Right lobe of liver (tissue), 6 donors: ENCODE results near the gene OIT3. TPM values are rescaled to one million over a fixed set of nuclear protein-coding genes. Genes with fewer than 3 reads are reported as not detected.
A peak's percentile ranks its signal among the peaks of the same experiment; 100 is the strongest.

ENCODE experiments used
- ATAC-seq, 4 donors: fragments of 200-7000 bp; cut with Tn5 transposase; one replicate each; pipeline ENCODE4 v1.9.1; 2020; ENCODE audit warnings: mild to moderate bottlenecking in 4 of 4, moderate library complexity in 4 of 4
- DNase-seq, 3 donors: peaks; one replicate each; pipeline ENCODE4 v3.0.0-alpha.2; 2020
- H3K27ac ChIP-seq, 3 donors: fragments of 200-600 bp; one replicate each; pipeline ENCODE4 v1.8.0; 2022
- H3K27me3 ChIP-seq, 2 donors: fragments of 200-600 bp; one replicate each; pipeline ENCODE4 v1.8.0; 2022
- H3K36me3 ChIP-seq, 4 donors: fragments of 200-600 bp; sonication (generic) in 1 of 4; one replicate each; pipeline versions ENCODE4 v1.5.1 to v1.8.0; 2017 to 2022; ENCODE audit warnings: control low read depth in 1 of 4
- H3K4me1 ChIP-seq, 4 donors: fragments of 200-600 bp; sonication (generic) in 1 of 4; one replicate each; pipeline versions ENCODE4 v1.5.1 to v1.8.0; 2017 to 2022; ENCODE audit warnings: control low read depth in 1 of 4
- H3K4me3 ChIP-seq, 3 donors: fragments of 200-600 bp; one replicate each; pipeline ENCODE4 v1.8.0; 2022
- H3K9me3 ChIP-seq, 4 donors: fragments of 200-600 bp; sonication (generic) in 1 of 4; one replicate each; pipeline versions ENCODE4 v1.5.1 to v1.8.0; 2017 to 2022; ENCODE audit warnings: control low read depth in 1 of 4
- POLR2A ChIP-seq: fragments of 450-650 bp; IDR thresholded peaks from one replicate; pipeline ENCODE4 v1.6.1; 2017; ENCODE audit warnings: antibody characterized with exemption, mild to moderate bottlenecking
- WGBS: methylation state at CpG from one replicate; pipeline ENCODE4 v1.1.6; 2018; ENCODE audit warnings: low coverage, low lambda C conversion rate; ENCODE audit not compliant: insufficient coverage; ENCODE audit errors: missing lambda C conversion rate; 5-methylcytosine and 5-hydroxymethylcytosine counted together
- intact Hi-C, 2 donors: fragments of 100-400 bp; cut with DNase I; formaldehyde crosslinking; loops; one replicate each; pipeline versions ENCODE4 v1.11.2 to v1.14.1; 2022
- total RNA-seq, 6 experiments: library from RNA; depleted of rRNA in 2 of 6; stranded (reverse); fragments of >200 nt in 2 of 6; fragmentation: NEBNext Ultra II Directional in 3 of 6; extraction: Animal tissue kit (Norgen Biotek cat#: 25700) in 3 of 6; gene quantifications; one replicate each; pipeline versions ENCODE4 v1.1.0 to v1.2.4, GENCODE V29; 2016 to 2023
- TF ChIP-seq, protein P1 (sequence below), 4 donors: fragments of 200-600 bp in 3 of 4; fragments of 450-650 bp in 1 of 4; IDR thresholded peaks; one replicate each; pipeline versions ENCODE4 v1.5.1 to v1.8.0; 2016 to 2022; ENCODE audit warnings: antibody characterized with exemption in 4 of 4, mild to moderate bottlenecking in 2 of 4
- donor health status: DM: no; HTN: yes; CAD: no.
- donor health status: DM: no; HTN: no; CAD: no.
- donor health status: DM: no; HTN: no; CAD: no.
- donor health status: DM: no; HTN: yes; CAD: no.
- donor health status: DM: no; HTN: yes; CAD: no.

Gene OIT3
- total RNA-seq, 6 experiments from 2014 or later = 24.4 to 78.2 (median 48.7) TPM

GRCh38 chr10:72946963-72947362 is 53.4 kb downstream of the OIT3 start:
- H3K4me1 ChIP-seq = peaks cover 0 to 12% (median 3%) of the 10 kb centered on the region in 4 donors
- H3K9me3 ChIP-seq = no peaks in the 10 kb centered on the region
- H3K27ac ChIP-seq = no peak overlapping the region
- no peaks in the 10 kb centered on the region for H3K27me3 ChIP-seq
- TF ChIP-seq, protein P1, sequence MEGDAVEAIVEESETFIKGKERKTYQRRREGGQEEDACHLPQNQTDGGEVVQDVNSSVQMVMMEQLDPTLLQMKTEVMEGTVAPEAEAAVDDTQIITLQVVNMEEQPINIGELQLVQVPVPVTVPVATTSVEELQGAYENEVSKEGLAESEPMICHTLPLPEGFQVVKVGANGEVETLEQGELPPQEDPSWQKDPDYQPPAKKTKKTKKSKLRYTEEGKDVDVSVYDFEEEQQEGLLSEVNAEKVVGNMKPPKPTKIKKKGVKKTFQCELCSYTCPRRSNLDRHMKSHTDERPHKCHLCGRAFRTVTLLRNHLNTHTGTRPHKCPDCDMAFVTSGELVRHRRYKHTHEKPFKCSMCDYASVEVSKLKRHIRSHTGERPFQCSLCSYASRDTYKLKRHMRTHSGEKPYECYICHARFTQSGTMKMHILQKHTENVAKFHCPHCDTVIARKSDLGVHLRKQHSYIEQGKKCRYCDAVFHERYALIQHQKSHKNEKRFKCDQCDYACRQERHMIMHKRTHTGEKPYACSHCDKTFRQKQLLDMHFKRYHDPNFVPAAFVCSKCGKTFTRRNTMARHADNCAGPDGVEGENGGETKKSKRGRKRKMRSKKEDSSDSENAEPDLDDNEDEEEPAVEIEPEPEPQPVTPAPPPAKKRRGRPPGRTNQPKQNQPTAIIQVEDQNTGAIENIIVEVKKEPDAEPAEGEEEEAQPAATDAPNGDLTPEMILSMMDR (IDR thresholded peaks at IDR 0.05) = no peak
- no peak for TF ChIP-seq POLR2A
- WGBS = 89% methylated on average over 1 of the region's 1 CpG
- DNase-seq (no peak), ATAC-seq (no peak)
- intact Hi-C loops = no loop called here
- no peak overlapping the region for H3K4me3 ChIP-seq
- no peaks in the 10 kb centered on the region for H3K36me3 ChIP-seq

DNA sequence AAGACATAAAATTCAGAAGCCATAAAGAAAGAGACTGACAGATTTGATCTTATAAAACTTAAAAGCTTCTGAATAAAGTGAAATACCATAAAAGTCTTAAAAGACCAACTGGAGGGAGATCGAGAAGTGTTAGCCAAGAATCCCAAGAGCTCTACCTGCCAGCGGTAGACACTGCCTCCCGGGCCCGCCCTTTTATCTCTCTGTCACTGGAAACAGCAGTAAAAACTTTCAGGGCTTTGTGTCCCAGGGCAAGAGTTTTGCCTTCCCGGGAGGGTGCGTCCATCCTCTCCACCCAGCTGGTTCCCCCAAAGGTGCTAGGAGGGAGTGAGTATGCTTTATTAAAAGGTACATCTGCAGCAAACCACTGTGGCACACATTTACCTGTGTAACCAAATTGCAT is 55.2 kb downstream of the OIT3 start:
- H3K4me3 ChIP-seq = no peak overlapping the region
- WGBS = 78% methylated on average over 5 of the region's 6 CpGs
- ATAC-seq (no peak), DNase-seq (no peak)
- H3K4me1 ChIP-seq = peaks cover 0 to 16% (median 5%) of the 10 kb centered on the region in 4 donors
- intact Hi-C loops = no loop called here
- no peaks in the 10 kb centered on the region for H3K27me3 ChIP-seq
- H3K27ac ChIP-seq = no peak overlapping the region
- H3K36me3 ChIP-seq = no peaks in the 10 kb centered on the region
- no peaks in the 10 kb centered on the region for H3K9me3 ChIP-seq
- TF ChIP-seq, protein P1 (IDR thresholded peaks at IDR 0.05) = no peak
- no peak for TF ChIP-seq POLR2A

- no peaks in the 10 kb centered on the region for H3K9me3 ChIP-seq
- 42% methylated on average over 2 of the region's 3 CpGs for WGBS
- H3K36me3 ChIP-seq = no peaks in the 10 kb centered on the region
- DNase-seq (no peak), ATAC-seq (no peak)
- no peaks in the 10 kb centered on the region for H3K27me3 ChIP-seq
- H3K27ac ChIP-seq = peak overlapping the region in 1 of 3 donors; percentile 96
- intact Hi-C loops = no loop called here
- peak overlapping the region in 2 of 3 donors; percentile 68 to 70 for H3K4me3 ChIP-seq
- no peak for TF ChIP-seq POLR2A
- TF ChIP-seq, protein P1 (IDR thresholded peaks at IDR 0.05) = no peak
- H3K4me1 ChIP-seq = peaks cover 0 to 24% (median 7%) of the 10 kb centered on the region in 4 donors
These were observed 58.2 kb downstream of the OIT3 start for GRCh38 chr10:72951760-72952159.

DNA sequence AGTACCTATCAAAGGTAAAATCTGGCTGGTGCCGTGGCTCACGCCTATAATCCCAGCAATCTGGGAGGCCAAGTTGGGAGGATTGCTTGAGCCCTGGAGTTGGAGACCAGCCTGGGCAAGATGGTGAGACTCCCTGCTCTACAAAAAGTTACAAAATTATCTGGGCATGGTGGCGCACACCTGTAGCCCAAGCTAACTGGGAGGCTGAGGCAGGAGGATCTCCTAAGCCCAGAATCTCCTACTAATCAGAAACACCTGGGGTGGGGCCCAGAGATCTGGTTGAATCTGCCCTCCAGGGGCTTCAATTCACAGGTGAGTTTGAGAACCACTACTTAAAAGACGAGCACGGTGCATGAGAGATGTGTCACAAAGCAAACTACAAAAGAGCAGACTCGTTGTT is 58.6 kb downstream of the OIT3 start:
- Histone ChIP-seq H3K4me3 (peak overlapping the region; percentile 36 to 70 (median 68)), H3K36me3 (no peaks in the 10 kb centered on the region), H3K27ac (peak overlapping the region; percentile 86 to 96 (median 96)), H3K9me3 (no peaks in the 10 kb centered on the region), H3K4me1 (peaks cover 0 to 24% (median 7%) of the 10 kb centered on the region in 4 donors), H3K27me3 (no peaks in the 10 kb centered on the region)
- intact Hi-C loops = no loop called here
- peak in 1 of 4 donors; percentile 4 for ATAC-seq
- DNase-seq = no peak
- TF ChIP-seq, protein P1 (IDR thresholded peaks at IDR 0.05) = no peak
- TF ChIP-seq POLR2A = no peak
- 45% methylated on average over 5 of the region's 6 CpGs for WGBS
